ENCODE measurements around the gene RAB40B.

Gene RAB40B

DNA sequence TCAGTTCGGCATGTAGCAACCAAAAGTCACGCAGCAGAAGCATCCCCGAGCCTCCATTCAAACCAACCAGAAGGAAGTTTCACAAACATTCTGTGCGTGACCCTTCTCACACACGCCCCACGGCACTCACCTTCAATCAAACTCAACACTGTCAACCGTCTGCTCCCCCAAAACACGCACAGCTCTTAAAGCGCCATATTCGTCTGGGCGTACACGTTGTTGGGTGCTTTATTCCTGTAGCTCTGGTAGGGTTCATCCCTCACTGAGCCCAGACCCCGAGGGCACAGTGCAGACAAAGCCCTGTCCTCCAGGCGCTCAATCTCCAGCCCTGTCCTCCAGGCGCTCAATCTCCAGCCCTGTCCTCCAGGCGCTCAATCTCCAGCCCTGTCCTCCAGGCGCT, 2.2 kb downstream of the RAB40B start:
- no peak overlapping the region for H3K4me2 ChIP-seq (ENCODE audit: low read length)
- no peaks in the 10 kb centered on the region; the same call in 1 of the 2 replicates for H3K4me1 ChIP-seq (ENCODE audit: low read length)
- no peak overlapping the region for H3K9ac ChIP-seq (ENCODE audit: low read length)
- no peaks in the 10 kb centered on the region for H3K27me3 ChIP-seq (ENCODE audit: low read depth, low read length)
- no peaks in the 10 kb centered on the region for H4K20me1 ChIP-seq (ENCODE audit: insufficient read depth, low read length)
- no peak overlapping the region for H3K4me3 ChIP-seq (ENCODE audit: low read length)
- peaks cover 8% of the 10 kb centered on the region; the same call in 1 of the 2 replicates for H3K79me2 ChIP-seq (ENCODE audit: low read length)
- peaks cover 9% of the 10 kb centered on the region for H3K36me3 ChIP-seq (replicated peaks; ENCODE audit: low read depth, low read length)
- H2AFZ ChIP-seq (ENCODE audit: low read depth, low read length), result no peak overlapping the region
- H3K27ac ChIP-seq (ENCODE audit: low read length), result no peak overlapping the region
- TF ChIP-seq EZH2phosphoT487 (IDR thresholded peaks at IDR 0.05; ENCODE audit: low read depth), result no peak
- TF ChIP-seq, protein P1, sequence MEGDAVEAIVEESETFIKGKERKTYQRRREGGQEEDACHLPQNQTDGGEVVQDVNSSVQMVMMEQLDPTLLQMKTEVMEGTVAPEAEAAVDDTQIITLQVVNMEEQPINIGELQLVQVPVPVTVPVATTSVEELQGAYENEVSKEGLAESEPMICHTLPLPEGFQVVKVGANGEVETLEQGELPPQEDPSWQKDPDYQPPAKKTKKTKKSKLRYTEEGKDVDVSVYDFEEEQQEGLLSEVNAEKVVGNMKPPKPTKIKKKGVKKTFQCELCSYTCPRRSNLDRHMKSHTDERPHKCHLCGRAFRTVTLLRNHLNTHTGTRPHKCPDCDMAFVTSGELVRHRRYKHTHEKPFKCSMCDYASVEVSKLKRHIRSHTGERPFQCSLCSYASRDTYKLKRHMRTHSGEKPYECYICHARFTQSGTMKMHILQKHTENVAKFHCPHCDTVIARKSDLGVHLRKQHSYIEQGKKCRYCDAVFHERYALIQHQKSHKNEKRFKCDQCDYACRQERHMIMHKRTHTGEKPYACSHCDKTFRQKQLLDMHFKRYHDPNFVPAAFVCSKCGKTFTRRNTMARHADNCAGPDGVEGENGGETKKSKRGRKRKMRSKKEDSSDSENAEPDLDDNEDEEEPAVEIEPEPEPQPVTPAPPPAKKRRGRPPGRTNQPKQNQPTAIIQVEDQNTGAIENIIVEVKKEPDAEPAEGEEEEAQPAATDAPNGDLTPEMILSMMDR (IDR thresholded peaks at IDR 0.05; ENCODE audit: low read depth, low read length), result no peak
- peaks cover 9% of the 10 kb centered on the region; the same call in 1 of the 2 replicates for H3K9me3 ChIP-seq (ENCODE audit: insufficient read depth, low read length)

DNA sequence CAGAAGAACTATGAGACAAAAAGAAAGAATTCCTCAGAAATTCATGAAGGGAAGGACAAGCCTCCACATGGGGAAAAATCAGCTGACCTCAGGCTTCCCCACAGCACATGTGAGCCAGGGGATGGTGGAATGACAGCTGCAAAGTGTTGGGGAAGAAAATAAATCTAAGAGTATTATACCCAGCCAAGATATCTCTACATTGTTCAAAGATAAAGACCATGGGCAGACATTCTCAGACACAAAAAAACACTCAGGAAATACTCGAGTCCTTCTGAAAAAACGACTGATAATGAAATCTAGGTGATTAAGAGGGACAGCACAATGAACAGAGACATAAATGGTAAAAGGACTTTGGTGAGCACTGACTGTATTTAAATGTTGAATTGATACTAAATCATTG, 3.9 kb downstream of the RAB40B start:
- Histone ChIP-seq H4K20me1 (ENCODE audit: insufficient read depth, low read length) (no peaks in the 10 kb centered on the region), H3K9me3 (ENCODE audit: insufficient read depth, low read length) (peaks cover 9% of the 10 kb centered on the region; the same call in 1 of the 2 replicates), H3K27ac (ENCODE audit: low read length) (no peak overlapping the region), H3K36me3 (replicated peaks; ENCODE audit: low read depth, low read length) (peaks cover 9% of the 10 kb centered on the region), H3K4me1 (ENCODE audit: low read length) (peaks cover 7% of the 10 kb centered on the region), H3K79me2 (ENCODE audit: low read length) (peaks cover 8% of the 10 kb centered on the region; the same call in 1 of the 2 replicates), H3K4me3 (ENCODE audit: low read length) (no peak overlapping the region), H2AFZ (ENCODE audit: low read depth, low read length) (no peak overlapping the region), H3K27me3 (ENCODE audit: low read depth, low read length) (no peaks in the 10 kb centered on the region), H3K4me2 (ENCODE audit: low read length) (no peak overlapping the region), H3K9ac (ENCODE audit: low read length) (no peak overlapping the region)
- TF ChIP-seq, protein P1 (IDR thresholded peaks at IDR 0.05; ENCODE audit: low read depth, low read length), result no peak
- no peak for TF ChIP-seq EZH2phosphoT487 (IDR thresholded peaks at IDR 0.05; ENCODE audit: low read depth)

DNA sequence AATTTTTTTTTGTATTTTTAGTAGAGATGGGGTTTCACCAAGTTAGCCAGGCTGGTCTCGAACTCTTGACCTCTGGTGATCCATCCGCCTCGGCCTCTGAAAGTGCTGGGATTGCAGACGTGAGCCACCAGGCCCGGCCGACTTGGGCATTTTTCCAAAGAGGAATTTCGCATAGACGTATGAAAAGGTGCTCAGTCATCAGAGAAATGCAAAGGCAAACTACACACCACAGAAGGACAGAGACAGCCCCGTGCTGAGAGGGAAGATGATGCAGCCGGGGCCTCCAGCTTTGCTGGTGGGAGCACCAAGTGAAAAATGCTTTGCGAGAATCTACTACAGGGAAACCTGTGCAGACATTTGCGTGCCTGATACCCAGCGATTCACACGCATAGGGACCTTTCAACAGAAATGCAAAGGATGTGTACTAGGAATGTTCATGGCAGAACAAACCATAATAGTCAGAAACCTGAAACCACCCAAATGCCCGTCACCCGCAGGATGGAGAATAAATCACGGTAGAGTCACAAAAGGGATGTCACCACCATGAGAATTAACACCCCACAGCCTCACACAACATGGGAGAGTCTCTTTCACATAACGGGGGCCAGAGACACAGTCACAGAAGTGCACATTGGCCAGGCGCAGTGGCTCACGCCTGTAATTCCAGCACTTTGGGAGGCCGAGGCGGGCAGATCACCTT, 5.2 kb downstream of the RAB40B start:
- H3K79me2 ChIP-seq (ENCODE audit: low read length), result peaks cover 8% of the 10 kb centered on the region; the same call in 1 of the 2 replicates
- H3K4me1 ChIP-seq (ENCODE audit: low read length), result peaks cover 12% of the 10 kb centered on the region
- peaks cover 9% of the 10 kb centered on the region for H3K36me3 ChIP-seq (replicated peaks; ENCODE audit: low read depth, low read length)
- H3K27ac ChIP-seq (ENCODE audit: low read length), result no peak overlapping the region
- no peak overlapping the region for H3K4me2 ChIP-seq (ENCODE audit: low read length)
- no peaks in the 10 kb centered on the region for H3K27me3 ChIP-seq (ENCODE audit: low read depth, low read length)
- H2AFZ ChIP-seq (ENCODE audit: low read depth, low read length), result no peak overlapping the region
- H4K20me1 ChIP-seq (ENCODE audit: insufficient read depth, low read length), result no peaks in the 10 kb centered on the region
- H3K4me3 ChIP-seq (ENCODE audit: low read length), result no peak overlapping the region
- H3K9ac ChIP-seq (ENCODE audit: low read length), result no peak overlapping the region
- peaks cover 9% of the 10 kb centered on the region; the same call in 1 of the 2 replicates for H3K9me3 ChIP-seq (ENCODE audit: insufficient read depth, low read length)
- TF ChIP-seq, protein P1 (IDR thresholded peaks at IDR 0.05; ENCODE audit: low read depth, low read length), result no peak
- no peak for TF ChIP-seq EZH2phosphoT487 (IDR thresholded peaks at IDR 0.05; ENCODE audit: low read depth)

DNA sequence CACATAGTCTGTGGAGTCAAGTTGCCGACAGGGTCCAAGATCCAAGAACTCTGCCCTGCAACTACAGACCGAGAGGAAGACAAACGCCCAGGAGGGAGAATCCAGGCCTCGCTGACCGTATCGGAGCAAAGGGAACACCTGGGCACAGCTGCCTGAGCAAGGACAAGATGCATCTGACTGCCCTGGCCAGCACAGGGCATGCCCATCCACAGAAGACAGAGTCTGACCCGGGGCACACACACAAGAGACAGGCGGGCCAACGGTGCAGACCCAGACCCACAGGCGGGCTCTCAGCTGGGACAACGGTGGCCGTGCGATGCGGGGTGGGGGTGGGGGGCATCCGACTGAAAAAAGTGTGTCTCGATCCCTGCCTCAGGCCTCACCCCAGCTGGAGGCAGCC, 6.2 kb downstream of the RAB40B start:
- H4K20me1 ChIP-seq (ENCODE audit: insufficient read depth, low read length), result no peaks in the 10 kb centered on the region
- no peak overlapping the region for H3K4me2 ChIP-seq (ENCODE audit: low read length)
- H3K27me3 ChIP-seq (ENCODE audit: low read depth, low read length), result no peaks in the 10 kb centered on the region
- H3K9ac ChIP-seq (ENCODE audit: low read length), result no peak overlapping the region
- H3K4me1 ChIP-seq (ENCODE audit: low read length), result peaks cover 23% of the 10 kb centered on the region
- peaks cover 9% of the 10 kb centered on the region; the same call in 1 of the 2 replicates for H3K9me3 ChIP-seq (ENCODE audit: insufficient read depth, low read length)
- 0 out of 2 replicates have a peak, but pooled peaks cover 2% of the 10 kb centered on the region for H3K79me2 ChIP-seq (ENCODE audit: low read length)
- TF ChIP-seq, protein P1 (IDR thresholded peaks at IDR 0.05; ENCODE audit: low read depth, low read length), result no peak
- no peak overlapping the region for H2AFZ ChIP-seq (ENCODE audit: low read depth, low read length)
- H3K36me3 ChIP-seq (replicated peaks; ENCODE audit: low read depth, low read length), result peaks cover 9% of the 10 kb centered on the region
- no peak overlapping the region for H3K27ac ChIP-seq (ENCODE audit: low read length)
- H3K4me3 ChIP-seq (ENCODE audit: low read length), result no peak overlapping the region
